GM19351 (cell line): Measurements from ENCODE around the gene IBA57.
"Not testable (repeated sequence)": the region's sequence is repeated elsewhere in the genome, so short reads cannot be mapped to it uniquely, and the experiment has no call there.

Experiments
- ATAC-seq: cut with Tn5 transposase; IDR thresholded peaks from one replicate; pipeline ENCODE4 v1.9.1; 2021; ENCODE audit warnings: mild to moderate bottlenecking, moderate library complexity; ENCODE audit not compliant: unreplicated experiment

The IBA57 gene

GRCh38 chr1:228210712-228211530, 45.3 kb downstream of the IBA57 start:
- no peak for ATAC-seq

DNA sequence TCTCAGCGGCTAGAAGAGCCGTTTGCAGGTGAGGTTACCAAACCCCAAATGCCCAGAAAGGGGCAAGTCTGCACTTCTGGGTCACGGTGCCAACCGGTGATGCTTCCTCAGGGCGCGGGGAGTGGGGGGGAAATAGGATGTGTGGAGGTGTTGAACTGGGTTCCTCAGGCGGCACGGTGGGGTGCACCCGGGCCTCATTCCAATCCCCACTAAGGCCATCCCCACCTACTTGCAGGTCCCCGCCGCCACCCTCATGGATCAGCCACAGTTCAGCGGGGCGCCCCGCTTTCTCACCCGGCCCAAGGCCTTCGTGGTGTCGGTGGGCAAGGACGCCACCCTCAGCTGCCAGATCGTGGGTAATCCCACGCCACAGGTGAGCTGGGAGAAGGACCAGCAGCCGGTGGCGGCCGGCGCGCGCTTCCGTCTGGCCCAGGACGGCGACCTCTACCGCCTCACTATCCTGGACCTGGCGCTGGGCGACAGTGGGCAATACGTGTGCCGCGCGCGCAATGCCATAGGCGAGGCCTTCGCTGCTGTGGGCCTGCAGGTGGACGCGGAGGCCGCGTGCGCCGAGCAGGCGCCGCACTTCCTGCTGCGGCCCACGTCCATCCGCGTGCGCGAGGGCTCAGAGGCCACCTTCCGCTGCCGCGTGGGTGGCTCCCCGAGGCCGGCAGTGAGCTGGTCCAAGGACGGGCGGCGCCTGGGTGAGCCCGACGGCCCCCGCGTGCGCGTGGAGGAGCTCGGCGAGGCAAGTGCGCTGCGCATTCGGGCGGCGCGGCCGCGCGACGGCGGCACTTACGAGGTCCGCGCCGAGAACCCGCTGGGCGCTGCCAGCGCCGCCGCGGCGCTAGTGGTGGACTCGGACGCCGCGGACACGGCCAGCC, 46.2 kb downstream of the IBA57 start:
- ATAC-seq: no peak

DNA sequence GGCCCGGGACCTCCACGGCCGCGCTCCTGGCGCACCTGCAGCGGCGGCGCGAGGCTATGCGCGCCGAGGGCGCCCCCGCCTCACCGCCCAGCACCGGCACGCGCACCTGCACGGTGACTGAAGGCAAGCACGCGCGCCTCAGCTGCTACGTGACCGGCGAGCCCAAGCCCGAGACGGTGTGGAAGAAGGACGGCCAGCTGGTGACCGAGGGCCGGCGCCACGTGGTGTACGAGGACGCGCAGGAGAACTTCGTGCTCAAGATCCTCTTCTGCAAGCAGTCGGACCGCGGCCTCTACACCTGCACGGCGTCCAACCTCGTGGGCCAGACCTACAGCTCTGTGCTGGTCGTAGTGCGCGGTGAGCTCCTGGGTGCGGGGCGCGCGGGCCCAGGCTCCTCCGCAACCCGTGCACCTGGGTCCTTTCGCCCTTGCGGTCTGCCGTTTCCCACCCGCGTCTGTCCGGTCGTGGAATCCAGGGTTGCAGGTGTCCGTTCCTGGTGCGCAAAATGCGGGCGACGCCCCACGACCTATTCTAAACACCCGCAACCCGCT, 46.9 kb downstream of the IBA57 start:
- no peak for ATAC-seq

DNA sequence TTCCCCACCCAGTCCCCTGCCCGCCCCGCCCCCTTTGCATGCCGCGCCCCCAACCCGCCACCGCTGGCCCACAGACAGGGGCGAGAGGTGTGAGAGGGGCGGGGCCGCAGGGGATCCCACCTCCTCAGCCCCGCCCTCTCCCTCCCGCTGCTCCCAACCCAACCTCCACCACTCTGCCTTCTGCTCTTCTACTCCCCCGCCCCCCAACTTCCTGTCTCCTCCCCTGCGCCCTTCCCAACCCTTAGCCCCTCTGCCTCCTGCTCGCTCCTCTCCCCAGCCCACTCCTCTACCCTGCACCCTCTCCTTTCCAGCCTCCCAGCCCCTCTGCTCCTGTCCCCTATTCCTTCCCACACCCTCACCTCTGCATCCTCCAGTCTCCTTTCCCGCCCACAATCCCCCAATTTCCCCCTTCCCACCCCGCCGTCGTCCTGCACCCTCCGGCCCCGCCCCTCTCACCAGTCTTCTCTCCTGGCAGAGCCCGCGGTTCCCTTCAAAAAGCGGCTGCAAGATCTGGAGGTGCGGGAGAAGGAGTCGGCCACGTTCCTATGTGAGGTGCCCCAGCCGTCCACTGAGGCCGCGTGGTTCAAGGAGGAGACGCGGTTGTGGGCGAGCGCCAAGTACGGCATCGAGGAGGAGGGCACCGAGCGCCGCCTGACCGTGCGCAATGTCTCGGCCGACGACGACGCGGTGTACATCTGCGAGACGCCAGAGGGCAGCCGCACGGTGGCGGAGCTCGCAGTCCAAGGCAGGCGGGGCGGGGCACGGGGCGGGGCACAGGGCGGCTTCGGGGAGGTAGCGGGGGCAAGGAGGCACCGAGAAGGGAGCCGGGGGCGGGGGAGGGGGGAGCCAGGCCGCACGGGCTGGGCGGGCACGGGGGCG, 47.6 kb downstream of the IBA57 start:
- ATAC-seq: peak; percentile 96

DNA sequence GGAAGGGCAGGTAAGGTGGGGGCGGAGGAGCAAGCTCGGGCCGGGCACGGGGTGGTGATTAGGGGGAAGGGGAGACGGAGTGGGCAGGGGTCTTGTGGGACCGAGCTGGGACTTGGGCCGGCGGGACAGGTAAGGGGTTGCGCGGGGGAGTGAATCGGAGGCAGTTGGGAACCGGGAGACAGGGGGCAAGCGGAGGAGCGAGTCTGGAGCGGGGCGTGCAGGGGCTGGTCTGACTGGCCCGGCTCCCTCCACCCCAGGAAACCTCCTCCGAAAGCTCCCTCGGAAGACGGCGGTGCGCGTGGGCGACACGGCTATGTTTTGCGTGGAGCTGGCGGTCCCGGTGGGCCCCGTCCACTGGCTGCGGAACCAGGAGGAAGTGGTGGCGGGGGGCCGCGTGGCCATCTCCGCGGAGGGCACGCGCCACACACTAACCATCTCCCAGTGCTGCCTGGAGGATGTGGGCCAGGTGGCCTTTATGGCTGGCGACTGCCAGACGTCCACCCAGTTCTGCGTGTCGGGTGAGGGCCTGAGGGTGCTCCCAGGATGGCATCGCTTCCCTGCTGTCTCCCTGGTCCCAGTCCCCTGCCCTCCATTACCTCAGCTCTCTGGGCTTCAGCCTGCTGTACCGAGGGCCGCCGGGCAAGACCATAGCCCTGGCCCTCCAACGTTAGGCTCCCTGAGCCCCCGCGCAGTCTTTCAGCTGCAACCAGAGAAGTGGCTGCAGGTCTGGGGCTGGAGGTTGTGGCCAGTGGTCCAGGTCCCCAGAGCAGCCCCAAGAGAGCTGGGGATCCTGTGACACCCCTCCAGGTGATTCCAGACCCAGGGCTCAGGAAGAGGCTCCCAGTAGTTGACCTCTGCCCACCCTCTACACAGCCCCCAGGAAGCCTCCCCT, 48.6 kb downstream of the IBA57 start:
- no peak for ATAC-seq

DNA sequence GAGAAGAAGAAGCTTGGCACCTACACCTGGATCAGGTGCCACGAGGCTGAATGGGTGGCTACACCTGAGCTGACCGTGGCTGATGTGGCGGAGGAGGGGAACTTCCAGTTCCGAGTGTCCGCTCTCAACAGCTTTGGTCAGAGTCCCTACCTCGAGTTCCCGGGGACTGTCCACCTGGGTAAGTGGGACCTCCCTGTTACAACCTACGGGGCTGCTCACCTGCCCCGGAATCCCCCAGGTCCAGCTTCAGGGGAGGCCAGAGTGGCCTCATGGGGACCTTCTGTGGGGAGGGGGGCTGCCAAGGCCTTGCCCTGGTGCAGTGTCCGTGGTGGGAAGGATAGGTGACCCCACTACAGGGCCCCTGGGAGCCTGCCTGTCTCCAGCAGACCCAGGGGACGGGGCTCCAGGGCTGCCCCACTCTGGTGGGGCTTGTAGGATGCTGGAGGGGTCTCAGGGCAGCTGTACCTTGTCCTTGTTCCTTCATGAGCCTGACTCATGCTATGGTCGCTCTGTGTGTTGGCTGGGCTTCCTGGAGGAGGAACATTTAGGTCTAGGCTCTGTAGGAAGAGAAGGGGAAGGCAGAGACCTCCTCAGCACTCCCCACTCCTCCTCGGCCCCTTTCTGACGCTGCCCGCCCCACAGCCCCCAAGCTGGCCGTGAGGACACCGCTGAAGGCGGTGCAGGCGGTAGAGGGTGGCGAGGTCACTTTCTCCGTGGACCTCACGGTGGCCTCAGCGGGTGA, 49.5 kb downstream of the IBA57 start:
- ATAC-seq: no peak

DNA sequence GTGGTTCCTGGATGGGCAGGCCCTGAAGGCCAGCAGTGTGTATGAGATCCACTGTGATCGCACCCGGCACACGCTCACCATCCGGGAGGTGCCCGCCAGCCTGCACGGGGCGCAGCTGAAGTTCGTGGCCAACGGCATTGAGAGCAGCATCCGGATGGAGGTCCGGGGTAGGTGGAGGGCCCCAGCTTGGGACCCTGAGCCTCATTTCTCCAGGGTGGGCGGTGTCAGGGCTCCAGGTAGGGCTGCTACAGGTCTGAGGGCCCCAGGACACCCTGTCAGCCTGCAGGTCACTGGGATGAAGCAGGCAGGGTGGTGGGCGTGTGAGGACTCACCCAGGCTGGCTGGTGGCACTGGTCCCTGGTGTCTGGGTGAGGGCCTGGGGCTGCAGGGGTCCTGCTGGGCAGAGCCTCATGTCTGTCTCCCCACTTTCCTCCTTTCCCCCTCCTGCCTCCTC, 50.1 kb downstream of the IBA57 start:
- no peak for ATAC-seq

DNA sequence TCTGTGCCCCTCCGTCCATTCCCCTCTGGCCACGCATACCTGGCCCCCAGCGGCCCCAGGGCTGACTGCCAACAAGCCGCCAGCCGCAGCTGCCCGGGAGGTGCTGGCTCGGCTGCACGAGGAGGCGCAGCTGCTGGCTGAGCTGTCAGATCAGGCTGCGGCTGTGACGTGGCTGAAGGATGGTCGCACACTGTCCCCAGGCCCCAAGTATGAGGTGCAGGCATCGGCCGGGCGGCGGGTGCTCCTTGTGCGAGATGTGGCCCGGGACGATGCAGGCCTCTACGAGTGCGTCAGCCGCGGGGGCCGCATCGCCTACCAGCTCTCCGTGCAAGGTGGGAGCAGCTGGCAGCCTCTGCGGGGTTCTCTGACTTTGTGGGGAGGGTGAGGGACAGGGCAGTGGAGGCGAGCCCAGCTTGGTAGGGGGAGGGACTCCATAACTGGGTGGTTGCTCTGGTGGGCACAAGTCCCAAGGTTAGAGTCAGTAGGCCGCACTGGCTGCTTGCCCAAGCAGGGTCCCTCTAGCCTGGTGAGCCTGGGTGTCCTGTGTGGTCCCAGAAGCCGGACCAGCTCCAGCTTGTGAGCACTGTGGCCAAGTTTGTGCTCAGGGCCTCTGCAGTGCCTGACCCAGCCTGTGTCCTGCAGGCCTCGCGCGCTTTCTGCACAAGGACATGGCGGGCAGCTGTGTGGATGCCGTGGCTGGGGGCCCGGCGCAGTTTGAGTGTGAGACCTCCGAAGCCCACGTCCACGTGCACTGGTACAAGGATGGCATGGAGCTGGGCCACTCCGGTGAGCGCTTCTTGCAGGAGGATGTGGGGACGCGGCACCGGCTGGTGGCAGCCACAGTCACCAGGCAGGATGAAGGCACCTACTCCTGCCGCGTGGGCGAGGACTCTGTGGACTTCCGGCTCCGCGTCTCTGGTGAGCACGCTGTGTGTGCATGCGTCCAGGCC, 51.0 kb downstream of the IBA57 start:
- ATAC-seq: no peak

DNA sequence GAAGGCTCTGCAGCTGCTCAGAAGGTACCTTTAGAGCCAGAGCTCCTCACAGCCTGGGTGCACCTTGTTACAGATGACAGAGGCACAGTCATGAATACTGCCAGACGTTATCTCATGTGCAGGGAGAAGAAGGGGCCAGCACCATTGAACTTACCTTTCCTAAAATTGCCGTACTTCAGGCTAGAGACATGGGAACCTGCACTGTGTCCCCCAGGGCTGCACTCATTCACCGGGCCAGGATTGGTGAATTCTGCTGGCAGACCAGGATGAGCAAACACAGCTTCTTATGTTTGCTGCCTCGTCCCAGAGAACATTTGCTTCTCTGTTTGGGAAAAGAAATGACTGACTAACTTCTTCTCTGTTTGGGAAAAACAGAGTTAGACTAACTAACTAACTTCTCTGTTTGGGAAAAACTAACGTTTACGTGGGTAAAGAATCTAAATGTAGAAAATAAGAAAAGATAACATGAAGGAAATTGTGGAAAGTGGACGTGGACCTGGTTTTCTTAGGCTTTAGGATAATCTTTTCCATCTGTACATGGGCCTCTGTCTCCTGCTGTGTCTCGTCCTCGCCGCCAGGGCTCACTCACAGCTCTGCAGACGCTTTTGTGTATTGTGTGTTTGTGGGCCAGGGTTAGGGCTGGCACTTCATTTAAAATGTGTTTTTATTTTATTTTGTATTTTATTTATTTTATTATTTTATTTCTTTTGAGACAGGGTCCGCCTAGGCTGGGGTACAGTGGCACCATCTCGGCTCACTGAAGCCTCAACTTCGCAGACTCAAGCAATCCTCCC, 52.1 kb downstream of the IBA57 start:
- no peak for ATAC-seq

DNA sequence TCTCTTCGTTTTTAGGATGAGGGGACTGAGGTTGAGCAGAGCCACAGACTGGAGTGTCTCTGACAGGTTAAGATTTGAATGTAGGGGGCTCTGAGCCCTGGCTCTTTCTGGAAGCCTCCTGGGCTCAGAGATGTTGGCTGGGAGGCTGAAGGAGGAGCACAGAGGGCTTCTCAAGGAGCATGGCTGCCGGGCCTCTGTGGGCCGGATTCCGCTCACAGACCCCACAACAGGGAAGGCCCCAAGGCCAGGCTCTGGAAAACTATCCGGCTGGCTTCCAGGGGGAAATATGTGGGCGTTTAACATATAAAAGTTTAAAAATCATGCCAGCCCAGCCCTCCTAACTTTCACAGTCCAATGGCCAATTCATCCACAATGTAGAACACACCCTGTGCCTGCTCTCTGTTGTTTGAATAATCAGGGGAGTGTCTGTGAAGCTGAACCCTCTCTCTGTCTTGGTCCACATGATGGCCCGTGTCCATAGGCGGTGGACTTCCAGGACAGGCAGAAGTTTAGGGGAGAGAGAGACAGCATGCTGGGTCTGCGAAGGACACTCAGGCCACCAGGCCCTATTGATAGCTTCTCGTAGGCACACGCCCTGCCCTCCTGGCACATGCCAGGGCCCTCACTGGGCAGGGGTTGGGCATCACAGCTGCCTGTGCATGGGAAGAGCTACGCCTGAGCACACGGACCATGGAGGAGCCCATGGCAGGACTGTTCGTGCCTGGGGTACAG, 53.1 kb downstream of the IBA57 start:
- no peak for ATAC-seq

DNA sequence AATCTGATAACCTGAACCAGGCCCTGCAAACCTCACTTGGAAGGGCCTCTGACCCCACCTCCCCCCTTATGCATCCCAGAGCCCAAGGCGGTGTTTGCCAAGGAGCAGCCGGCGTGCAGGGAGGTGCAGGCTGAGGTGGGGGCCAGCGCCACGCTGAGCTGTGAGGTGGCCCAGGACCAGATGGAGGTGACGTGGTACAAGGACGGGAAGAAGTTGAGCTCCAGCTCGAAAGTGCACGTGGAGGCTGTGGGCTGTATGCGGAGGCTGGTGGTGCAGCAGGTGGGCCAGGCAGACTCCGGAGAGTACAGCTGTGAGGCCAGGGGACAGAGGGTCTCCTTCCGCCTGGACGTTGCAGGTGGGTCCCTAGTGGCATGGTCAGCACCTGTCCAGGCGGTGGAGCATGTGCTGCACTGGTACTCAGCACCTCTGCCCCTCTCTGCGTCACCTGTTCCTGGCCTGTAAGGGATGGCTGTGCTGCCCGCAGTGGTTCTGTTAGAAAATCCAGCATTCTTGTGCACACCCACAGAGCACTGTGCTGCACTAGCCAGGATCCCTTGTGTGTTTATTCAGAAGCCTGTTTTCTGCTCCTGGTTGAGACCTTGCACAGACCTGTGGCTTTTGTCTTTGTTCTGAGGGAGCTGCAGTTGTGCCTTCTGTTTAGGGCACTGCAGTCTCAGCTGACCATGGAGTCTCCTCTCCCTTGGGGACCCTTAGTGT, 53.8 kb downstream of the IBA57 start:
- ATAC-seq: no peak

- ATAC-seq: no peak
Observed at GRCh38 chr1:228219962-228220780, 54.6 kb downstream of the IBA57 start.

GRCh38 chr1:228221097-228221496, 55.5 kb downstream of the IBA57 start:
- not testable (repeated sequence) for ATAC-seq

DNA sequence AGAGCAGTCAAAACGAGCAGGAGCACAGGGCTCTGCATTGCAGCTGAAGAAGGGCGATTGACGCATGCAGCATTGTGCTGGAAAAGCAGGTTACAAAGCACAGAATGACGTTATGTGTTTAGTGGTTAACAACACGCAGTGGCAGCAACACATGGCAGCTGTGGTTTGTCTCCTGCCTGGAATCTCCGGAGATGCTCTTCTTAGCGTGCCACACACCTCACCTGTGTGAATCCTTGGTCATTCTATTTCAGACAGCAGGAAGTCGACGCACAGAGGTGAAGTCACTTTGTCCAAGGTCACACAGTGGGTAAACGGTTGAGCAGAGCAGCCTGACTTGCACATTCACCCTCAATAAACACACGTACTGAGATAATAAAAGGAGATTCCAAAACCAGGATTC, 56.9 kb downstream of the IBA57 start:
- no peak for ATAC-seq
